HepG2 (cell line): Measurements from ENCODE around the gene HEPN1. TPM values are rescaled to one million over a fixed set of nuclear protein-coding genes. Genes with fewer than 3 reads are reported as not detected.

Experiments used
- KLF11 ChIP-seq: IDR thresholded peaks from 2 replicates; pipeline ENCODE4 v1.6.1; 2016; ENCODE audit warnings: missing compliant biosample characterization
- PAXIP1 ChIP-seq: sonication (generic); formaldehyde crosslinking; conservative IDR thresholded peaks from 2 replicates; pipeline ENCODE4 v1.4.0; 2020; ENCODE audit warnings: mild to moderate bottlenecking, missing genetic modification reagents, moderate library complexity
- ZNF562 ChIP-seq: sonication (generic); formaldehyde crosslinking; IDR thresholded peaks from 2 replicates; pipeline ENCODE4 v1.8.0; 2022; ENCODE audit warnings: missing genetic modification reagents, borderline replicate concordance
- polyA plus RNA-seq, 8 experiments: library from polyadenylated mRNA; depleted of rRNA in 3 of 8; stranded (reverse) in 7 of 8; unstranded in 1 of 8; fragments of >200 nt; fragmentation: Illumina TruSeq in 4 of 8; extraction: Trizol in 4 of 8; gene quantifications; 2 replicates each; pipeline versions ENCODE4 v1.2.1 to v1.2.3, GENCODE V29; 2011 to 2016; ENCODE audit warnings: low read depth in 4 of 8, missing spikeins in 1 of 8, mixed read lengths in 1 of 8; ENCODE audit not compliant: insufficient read depth in 1 of 8
- total RNA-seq, 5 experiments: library from RNA; depleted of rRNA; stranded (reverse); fragments of >200 nt; fragmentation: Illumina TruSeq; extraction: Trizol; gene quantifications; 2 replicates each; pipeline ENCODE4 v1.2.3, GENCODE V29; 2016; ENCODE audit warnings: low read depth in 1 of 5
- TF ChIP-seq, protein P1 (sequence below): sonication (generic); formaldehyde crosslinking; IDR thresholded peaks from 2 replicates; pipeline ENCODE4 v1.4.0; 2020; ENCODE audit warnings: missing genetic modification reagents, borderline replicate concordance

The HEPN1 gene
- total and polyA plus RNA-seq, 2 of the 13 experiments (the other 11 are each of a cell fraction or from before 2014, with no cell fraction given) = not detected

DNA sequence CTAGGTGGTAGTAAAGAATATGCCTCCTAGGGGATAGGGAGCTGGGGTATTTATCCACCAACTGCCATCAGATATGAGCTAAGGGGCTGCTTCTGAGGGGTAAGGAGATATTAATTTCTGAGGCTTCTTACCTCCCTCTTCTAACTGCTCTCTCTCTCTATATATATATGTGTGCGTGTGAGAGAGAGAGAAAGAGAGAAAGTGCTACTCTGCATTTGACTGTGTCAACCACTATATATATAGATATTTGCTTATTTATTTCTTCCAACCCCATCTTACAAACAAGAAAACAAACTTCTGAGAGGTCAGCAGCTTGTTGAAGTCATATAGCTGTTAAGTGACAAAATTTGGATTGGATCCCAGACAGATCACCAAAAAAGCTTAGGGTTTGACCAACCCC is 22.7 kb downstream of the HEPN1 start (continued):
- TF ChIP-seq PAXIP1 (CRISPR knock-in tag) (no peak), KLF11 (CRISPR knock-in tag) (no peak), ZNF562 (CRISPR knock-in tag) (no peak)
- TF ChIP-seq, protein P1, sequence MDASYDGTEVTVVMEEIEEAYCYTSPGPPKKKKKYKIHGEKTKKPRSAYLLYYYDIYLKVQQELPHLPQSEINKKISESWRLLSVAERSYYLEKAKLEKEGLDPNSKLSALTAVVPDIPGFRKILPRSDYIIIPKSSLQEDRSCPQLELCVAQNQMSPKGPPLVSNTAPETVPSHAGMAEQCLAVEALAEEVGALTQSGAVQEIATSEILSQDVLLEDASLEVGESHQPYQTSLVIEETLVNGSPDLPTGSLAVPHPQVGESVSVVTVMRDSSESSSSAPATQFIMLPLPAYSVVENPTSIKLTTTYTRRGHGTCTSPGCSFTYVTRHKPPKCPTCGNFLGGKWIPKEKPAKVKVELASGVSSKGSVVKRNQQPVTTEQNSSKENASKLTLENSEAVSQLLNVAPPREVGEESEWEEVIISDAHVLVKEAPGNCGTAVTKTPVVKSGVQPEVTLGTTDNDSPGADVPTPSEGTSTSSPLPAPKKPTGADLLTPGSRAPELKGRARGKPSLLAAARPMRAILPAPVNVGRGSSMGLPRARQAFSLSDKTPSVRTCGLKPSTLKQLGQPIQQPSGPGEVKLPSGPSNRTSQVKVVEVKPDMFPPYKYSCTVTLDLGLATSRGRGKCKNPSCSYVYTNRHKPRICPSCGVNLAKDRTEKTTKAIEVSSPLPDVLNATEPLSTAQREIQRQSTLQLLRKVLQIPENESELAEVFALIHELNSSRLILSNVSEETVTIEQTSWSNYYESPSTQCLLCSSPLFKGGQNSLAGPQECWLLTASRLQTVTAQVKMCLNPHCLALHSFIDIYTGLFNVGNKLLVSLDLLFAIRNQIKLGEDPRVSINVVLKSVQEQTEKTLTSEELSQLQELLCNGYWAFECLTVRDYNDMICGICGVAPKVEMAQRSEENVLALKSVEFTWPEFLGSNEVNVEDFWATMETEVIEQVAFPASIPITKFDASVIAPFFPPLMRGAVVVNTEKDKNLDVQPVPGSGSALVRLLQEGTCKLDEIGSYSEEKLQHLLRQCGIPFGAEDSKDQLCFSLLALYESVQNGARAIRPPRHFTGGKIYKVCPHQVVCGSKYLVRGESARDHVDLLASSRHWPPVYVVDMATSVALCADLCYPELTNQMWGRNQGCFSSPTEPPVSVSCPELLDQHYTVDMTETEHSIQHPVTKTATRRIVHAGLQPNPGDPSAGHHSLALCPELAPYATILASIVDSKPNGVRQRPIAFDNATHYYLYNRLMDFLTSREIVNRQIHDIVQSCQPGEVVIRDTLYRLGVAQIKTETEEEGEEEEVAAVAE = no peak
